Fibroblast of peridontal ligament (primary cell): ENCODE data around the gene MCTP1.
A peak's percentile ranks its signal among the peaks of the same experiment; 100 is the strongest.
"Not testable (repeated sequence)": the region's sequence is repeated elsewhere in the genome, so short reads cannot be mapped to it uniquely, and the experiment has no call there.

Experiments
- DNase-seq: peaks from one replicate; pipeline ENCODE4 v3.0.0-alpha.2; 2010; ENCODE audit errors: extremely low read depth

Gene MCTP1

DNA sequence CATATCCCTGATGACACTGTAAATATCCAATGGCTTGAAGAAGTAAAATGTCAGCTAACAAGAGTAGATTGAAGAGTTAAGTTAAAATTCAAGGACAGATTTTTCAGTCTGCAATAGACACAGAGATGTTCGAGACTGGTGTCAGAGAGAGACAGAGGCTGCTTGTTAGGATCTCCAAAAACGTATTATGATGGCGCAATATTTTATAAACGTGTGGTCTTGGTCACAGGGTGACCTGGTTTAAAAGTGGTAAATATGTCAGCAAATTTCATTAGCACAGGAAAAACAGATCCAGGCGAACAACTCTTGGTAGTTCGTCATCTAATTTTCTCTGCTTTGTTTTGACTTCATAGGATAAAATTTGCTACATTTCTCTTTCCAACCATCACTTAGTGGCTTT lies 317.4 kb downstream of the MCTP1 start:
- no peak for DNase-seq

DNA sequence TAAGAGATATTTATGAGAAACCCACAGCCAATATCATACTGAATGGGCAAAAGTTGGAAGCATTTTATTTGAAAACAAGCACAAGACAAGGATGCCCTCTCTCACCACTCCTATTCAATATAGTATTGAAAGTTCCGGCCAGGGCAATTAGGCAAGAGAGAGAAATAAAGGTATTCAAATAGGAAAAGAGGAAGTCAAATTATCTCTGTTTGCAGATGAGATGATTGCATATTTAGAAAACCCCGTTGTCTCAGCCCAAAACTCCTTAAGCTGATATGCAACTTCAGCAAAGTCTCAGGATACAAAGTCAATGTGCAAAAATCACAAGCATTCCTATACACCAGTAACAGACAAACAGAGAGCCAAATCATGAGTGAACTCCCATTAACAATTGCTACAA lies 325.6 kb downstream of the MCTP1 start:
- not testable (repeated sequence) for DNase-seq

DNA sequence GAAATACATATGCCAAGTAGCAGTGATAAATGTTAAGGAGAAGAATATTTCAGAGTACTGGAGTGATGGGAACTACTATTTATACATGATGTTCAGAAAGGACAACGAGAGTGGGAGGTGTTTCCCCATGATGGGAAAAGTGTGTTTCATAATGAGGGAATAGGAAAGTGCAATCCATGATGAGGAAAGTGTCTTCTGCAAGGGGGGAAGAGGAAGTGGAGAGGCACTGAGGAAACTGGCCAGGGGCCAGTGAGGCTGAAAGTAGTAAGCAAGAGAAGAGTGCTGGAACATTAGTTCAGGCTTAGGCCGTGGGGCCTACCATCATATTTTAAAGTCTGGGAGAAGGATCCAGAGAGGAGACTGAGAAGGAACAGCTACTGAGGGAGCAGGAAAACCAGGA lies 339.2 kb downstream of the MCTP1 start:
- no peak for DNase-seq

DNA sequence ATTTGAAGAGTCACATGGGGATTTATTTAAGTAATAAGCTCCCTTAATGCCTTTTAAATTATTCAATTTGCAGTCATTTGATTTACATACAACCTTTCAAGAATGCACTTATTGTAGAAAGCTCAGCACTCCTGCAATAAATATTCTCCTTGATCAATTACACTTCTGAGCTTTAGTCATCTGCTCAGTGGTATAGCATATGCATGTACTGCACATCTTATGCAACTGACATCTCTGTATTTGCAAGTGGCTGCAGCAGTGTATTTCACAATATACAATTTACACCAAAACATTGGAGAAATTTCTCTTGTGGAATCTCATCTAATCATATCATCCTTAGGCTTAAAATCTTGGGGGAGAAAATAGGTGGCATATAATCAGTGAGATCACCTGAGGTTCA lies 340.7 kb downstream of the MCTP1 start:
- DNase-seq: no peak

DNA sequence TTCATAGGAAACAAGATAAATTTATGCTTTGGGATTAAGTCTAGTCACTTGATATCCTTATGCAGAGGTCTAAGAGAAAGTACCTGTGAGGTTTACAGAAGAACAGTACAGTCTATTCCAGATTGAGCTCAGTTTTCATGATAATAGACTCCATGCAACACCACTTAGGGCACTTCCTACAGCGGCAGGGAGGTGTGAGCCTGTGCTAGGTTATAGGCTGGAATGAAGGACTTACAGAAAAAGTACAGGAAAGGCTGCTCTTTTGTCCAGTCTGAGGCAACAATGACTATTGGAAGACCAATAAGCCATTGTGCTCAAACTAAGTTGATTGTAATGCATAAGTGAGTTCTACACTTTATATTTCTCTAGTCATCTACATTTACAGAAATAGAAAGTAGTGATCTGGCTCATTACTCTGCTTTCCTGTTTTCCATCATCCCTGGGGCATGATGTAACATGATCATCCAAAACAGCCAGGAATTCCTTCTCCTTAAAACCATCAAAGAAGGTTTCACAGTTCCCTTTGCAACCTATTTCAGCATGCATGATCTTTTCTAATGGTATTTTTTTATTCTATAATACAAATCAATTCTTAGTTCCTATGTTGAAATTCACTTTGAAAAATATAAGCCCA lies 343.7 kb downstream of the MCTP1 start:
- peak; percentile 2 for DNase-seq

DNA sequence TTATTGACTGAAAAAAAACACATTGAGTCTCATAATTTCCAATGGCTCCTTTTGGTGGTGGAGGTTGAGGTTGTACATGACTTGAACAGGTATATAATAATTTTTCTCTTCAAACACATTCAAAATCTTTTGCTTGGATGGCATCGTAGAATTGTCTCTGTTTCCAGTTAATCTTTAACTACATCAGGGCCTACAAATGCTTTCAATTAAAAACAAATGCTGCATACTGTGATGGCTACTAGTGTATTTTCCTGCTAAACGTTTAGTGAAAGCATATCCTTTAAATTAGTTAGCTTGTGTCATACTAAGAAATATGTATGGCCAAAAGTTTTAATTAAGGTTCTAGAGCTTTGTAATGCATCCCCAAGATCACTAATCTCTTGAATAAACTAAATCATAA lies 352.6 kb downstream of the MCTP1 start:
- DNase-seq: peak; percentile 7

DNA sequence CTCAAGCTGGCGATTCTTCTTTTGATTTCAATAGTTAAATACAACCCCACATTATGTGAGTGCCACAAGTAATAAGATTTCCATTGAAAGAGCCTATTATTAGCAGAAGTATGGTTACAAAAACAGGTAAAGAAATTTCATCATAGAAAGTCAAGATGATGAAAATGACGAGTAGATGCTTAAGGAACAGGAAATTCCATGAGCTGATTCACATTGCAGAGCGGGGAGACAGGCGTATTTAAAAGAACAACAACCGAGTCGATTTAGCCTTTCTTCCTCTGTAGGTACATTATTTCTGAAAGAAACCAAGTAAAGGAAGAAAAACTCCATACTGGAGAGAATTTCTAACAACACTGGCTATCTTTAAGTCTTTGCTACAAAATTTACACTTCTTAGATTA lies 356.0 kb downstream of the MCTP1 start:
- DNase-seq: no peak

DNA sequence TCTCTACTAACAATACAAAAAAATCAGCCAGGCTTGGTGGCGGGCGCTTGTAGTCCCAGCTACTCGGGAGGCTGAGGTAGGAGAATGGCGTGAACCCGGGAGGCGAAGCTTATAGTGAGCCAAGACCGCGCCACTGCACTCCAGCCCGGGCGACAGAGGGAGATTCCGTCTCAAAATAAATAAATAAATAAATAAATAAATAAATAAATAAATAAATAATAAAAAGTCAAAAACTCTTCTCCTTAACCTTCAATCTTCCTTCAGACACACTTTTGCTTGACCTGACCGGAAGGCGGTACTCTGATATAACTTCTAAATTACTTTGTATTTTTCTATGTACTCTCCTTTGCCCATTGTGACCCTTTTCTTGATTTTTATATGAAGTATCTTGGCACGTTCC lies 364.3 kb downstream of the MCTP1 start:
- DNase-seq: no peak

DNA sequence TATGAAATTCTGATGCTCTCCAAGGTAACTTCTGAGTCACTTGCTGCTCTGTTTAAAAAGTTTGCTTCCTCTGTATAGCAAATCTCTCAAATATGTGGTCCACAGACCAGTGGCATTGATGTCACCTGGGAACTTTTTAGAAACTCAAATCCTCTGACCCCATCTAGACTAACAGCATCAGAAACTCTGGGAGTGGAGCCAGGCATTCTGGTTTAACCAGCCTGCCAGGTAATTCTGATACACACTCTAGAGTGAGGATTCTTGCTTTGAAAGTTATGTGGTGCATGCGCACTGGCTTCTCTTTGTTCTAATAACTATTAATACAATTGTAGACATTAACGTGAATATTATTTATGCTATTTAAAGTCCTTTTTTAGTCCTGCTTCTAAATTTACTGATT lies 368.3 kb downstream of the MCTP1 start:
- DNase-seq: no peak

DNA sequence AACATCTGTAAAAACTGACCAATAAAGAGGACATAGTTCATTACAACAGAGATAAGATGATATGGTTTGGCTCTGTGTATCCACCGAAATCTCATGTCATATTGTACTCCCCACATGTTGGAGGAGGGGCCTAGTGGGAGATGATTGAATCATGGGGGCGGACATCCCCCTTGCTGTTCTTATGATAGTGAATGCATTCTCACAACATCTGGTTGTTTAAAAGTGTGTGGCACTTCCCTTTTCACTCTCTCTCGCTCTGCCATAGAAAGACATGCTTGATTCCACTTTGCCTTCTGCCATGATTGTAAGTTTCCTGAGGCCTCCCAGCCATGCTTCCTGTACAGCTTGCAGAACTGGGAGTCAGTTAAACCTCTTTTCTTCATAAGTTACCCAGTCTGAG lies 373.6 kb downstream of the MCTP1 start:
- no peak for DNase-seq

DNA sequence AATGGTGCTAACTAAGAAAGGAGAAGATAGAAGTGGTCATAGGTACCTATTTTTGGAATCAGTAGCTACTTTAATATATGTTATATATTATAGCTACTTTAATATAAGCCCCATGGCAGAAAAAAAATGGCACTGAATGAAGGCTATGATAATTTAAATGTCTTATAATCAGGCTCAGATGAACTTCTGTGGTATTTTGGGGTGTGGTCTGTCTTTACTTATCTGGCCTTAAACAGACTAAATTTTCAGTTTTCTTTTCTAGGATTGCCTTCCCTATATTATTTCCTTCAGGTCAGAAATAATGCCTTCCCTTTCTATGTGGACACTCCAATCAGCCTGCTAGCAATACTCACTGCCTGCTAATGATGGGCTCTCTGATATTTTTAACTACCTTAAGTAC lies 374.2 kb downstream of the MCTP1 start:
- no peak for DNase-seq

DNA sequence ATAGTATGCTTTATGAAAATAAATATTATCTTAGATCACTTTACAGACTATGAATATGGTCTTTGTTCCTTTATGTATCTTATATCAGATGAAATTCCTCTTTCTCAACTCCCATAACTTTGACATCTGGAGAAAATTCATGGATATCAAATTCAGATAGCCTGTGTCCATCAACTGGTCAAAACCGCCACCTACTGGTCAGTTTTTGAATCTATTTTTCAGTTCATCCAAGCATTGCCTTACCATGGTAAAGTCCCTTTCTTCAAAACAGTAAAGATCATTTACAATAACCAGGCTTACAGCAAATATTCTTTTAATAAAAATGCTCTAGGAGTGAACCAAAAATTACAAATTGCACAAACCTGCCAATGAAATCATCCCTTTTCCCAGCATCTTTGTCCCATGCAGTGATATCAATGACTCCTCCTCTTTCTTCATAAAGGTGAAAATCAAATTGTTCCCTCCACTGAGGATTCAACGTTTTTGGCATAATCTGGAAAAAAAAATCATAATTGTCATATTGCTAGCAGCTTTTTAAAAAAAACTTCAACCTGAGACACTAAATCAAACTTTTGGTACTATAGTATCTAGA lies 375.9 kb downstream of the MCTP1 start:
- DNase-seq: peak; percentile 65

DNA sequence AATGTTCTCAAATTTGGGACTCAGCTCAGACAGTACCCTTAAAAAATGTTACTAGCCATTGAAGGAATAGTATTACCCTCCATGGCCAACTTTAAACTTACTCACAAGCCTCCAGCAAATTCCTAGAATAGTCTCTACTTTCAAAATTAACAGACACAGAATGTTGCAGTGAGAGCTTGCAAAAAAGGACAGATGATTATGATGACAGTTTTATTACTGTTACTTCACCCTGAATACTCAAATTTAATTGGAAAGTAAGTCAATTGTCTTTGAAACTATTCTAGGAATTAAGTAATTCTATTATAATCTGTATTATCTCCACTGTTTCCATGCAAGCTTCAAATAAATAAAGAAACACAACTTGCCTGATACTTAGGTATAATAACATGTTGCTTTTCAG lies 378.1 kb downstream of the MCTP1 start:
- no peak for DNase-seq

DNA sequence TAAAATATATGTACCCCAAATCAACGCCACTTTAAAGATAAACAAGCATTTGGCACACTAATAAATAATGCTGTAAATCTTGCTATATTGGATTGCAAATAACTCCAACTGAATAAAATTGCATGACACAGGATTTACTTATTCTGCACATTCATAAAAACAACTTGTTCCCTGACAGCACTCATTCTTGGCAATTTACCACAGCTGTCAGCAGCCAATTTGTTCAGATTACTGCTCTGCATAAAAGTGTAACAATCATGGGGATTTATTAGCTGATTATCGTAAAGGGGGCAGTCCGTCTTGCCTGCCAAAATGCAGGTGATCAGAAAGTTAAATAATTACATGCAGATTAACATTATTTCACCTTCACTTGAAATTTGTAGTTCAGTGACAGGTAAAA lies 381.2 kb downstream of the MCTP1 start:
- no peak for DNase-seq

DNA sequence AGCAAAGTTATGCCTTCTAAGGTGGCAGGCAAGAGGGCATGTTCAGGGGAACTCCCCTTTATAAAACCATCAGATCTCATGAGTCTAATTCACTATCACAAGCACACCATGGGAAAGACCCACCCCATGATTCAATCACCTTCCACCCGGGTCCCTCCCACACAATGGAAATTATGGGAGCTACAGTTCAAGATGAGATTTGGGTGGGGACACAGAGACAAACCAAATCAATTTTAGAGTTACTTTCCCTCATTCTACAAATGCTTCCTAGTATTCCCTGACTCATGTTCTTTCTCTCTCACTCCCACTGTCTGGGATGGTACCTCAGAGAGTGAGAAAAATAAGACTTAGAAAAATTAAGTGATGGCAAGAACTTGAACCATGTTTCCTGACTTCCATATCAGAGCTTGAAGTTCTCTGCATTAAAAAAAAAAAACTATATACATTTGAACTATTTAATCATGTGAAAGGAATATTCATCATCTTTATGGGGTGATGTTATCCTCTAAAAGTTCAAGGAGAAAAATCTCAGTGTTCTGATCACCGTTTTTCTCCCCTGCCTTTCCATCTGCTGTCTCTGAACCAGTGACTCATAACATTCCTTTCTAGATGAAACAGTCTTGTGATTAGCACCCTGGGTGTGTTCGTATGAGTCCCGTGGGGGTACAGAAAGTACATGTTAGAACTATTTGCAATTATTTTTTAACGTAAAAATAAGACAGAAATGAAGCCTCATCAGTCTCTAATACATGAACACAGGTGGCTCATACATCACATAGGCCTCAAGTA lies 383.5 kb downstream of the MCTP1 start:
- DNase-seq: peak; percentile 11

DNA sequence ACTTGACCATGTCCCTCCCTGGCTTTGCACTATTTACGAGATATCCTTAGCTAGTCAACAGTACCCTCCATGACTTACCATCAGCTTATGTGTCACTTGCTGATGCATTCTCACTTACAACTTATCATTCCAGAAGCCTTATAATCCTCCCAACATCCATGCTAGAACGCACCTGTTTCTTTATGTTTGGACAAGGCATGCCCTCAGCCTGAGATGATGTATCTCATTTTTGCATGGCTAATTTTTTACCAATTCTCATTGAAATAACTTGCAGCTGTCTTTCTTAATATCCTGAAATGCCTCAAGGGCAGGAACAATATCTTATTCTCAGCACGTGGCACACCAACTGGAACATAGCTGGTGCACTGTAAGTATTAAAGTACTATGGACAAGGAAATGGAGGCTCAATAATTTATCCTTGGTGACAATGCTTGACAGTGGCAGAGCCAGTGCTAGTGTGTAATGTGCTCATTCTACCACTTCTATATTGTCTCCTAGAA lies 384.8 kb downstream of the MCTP1 start:
- no peak for DNase-seq

DNA sequence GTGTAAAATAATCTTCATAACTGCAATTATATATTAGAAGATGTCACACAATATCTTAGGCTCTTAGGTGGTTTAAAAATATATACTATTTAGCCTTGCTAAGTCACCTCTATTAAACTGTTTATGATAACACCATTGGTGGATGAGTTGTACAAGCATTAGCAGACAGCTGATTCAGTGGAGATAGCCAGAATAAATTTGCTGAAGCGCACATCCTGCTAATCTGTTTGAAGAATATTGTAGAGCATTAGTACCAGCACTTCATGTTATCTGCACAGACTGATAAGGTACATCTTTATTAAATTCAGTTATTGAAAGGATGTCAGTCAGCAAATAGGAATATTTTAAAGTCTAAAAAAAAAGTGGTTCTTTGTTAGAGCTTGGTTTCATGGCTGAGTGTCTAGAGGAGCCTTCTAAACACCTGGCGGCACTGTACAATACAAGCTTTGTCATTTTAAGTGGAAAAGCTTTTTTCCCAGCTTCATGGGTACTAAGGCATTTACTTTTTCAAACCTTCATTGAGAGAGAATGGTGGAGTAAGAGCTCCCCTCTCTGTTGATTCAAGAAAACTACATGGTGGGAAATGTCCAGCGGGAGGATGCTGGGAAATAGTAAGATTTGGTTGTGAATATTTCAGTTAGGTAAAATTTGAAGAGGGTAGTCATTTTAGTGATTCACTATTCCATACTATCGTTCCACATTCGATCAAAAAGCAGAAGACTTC lies 391.3 kb downstream of the MCTP1 start:
- peak; percentile 23 for DNase-seq

DNA sequence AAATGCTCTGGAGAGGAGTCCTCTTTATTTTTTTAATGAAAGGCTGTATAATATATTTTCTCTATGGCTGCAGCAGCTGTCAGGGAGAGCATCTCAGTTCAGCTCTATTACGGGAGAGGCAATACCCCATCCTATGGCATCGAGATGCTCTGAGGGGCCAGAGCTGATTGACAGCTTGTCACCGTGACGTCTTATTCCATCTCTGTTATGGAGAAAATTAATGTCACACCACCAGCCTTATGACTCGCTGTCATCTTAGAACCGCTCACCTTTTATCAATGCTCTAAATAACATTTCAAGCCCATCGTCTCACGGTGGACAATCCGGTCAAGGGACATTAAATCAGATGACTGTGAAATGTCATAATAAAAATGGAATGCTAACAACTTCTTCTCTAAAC lies 392.9 kb downstream of the MCTP1 start:
- DNase-seq: no peak

DNA sequence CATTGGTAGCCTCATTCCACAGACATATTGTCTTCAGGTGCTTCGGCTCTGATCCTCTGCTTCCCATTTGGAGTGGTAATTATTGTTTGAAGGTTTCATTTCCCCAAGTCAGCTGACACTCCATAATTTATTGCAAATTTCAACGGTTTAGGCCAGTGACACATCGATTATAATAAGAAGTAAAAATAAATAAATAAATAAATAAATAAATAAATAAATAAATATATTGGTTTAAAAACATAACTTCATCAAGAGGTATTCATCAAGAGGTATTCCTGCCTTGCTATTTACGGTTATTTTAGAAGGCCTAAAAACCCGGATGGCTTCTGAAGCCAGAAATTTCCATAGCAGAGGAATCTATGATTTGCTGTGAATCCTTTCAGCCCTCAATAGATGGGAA lies 393.3 kb downstream of the MCTP1 start:
- DNase-seq: no peak

DNA sequence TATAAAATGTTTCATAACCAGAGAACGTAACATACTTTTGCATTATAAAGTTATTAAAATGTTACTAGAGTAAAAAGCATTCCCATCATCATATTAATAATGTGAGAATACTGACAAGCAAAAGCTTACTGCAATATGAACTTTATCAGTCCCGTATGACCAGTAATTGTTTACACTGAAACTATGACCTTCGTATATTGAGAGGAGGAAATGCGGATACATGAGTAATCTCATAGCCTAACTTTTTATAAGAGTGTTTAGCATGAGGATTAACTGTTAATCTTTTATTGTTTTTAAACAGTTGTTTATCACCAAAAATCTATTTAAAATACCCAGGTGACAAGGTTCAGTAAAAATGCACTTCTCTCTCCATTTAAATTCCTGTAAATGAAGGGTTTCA lies 394.0 kb downstream of the MCTP1 start:
- no peak for DNase-seq

DNA sequence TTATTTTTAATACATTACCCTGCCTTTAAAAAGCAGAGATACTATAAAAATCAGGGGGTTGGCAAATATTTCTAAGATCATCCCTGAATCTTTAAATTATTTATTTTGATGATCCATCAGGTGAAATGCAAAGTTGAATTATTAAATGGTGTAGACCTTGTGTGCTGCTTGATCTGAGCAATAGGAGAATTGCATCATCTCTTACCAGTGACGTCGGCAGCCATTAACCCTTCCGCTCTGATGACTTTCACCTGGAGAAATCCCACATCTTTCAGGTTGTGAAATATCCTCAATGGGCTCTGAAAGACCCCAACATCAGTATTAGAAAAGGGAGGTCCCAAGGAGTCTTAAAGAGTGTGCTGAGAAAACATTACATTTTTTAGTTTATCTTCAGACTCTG lies 396.2 kb downstream of the MCTP1 start:
- DNase-seq: no peak

DNA sequence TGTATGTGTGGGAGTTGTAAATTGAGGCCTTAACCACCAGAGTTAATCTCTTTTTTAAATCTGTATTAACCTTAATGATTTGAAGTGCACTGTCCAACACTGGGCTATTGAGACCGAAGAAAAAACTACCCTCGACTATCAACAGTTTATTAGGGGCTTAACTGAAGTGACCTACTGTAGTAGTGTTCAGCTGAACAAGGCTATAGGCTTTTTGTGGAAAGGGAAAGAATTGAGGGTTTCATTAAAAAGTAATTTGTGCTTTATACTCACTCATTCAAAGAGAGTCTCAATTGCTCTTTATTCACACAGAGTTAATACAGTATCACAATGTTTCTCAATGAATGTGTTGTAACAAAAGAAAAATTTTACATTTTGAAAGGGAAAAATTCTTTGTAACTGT lies 399.0 kb downstream of the MCTP1 start:
- DNase-seq: no peak
